Progenitor cell of endocrine pancreas (in vitro differentiated cells): ENCODE data around the gene ACCSL. TPM values are rescaled to one million over a fixed set of nuclear protein-coding genes. Genes with fewer than 3 reads are reported as not detected.

ENCODE experiments used
- DNase-seq: peaks from one replicate; pipeline ENCODE4 v3.0.0; 2021; ENCODE audit warnings: low spot score; ENCODE audit not compliant: unreplicated experiment
- H3K27ac Mint-ChIP-seq: 2 replicates; pipeline ENCODE4 v1.8.0; 2021; ENCODE audit warnings: mild to moderate bottlenecking, moderate library complexity, mixed read lengths
- H3K27me3 Mint-ChIP-seq: 2 replicates; pipeline ENCODE4 v1.8.0; 2021; ENCODE audit warnings: mixed read lengths
- H3K36me3 Mint-ChIP-seq: 2 replicates; pipeline ENCODE4 v1.8.0; 2022; ENCODE audit warnings: mixed read lengths; ENCODE audit not compliant: insufficient read depth
- H3K4me1 Mint-ChIP-seq: 2 replicates; pipeline ENCODE4 v1.8.0; 2021; ENCODE audit warnings: low read depth, mixed read lengths
- H3K4me3 Mint-ChIP-seq: 2 replicates; pipeline ENCODE4 v1.8.0; 2021; ENCODE audit warnings: low read depth, mild to moderate bottlenecking, moderate library complexity, mixed read lengths
- H3K9me3 Mint-ChIP-seq: 2 replicates; pipeline ENCODE4 v1.8.0; 2021; ENCODE audit warnings: low read depth, mixed read lengths
- CTCF ChIP-seq: fragments of 200-600 bp; sonication (generic); IDR thresholded peaks from one replicate; pipeline ENCODE4 v1.5.0; 2021; ENCODE audit warnings: antibody characterized with exemption, mild to moderate bottlenecking; ENCODE audit not compliant: unreplicated experiment
- total RNA-seq: library from RNA; stranded (reverse); gene quantifications from 2 replicates; pipeline ENCODE4 v1.2.1, GENCODE V29; 2021

The ACCSL gene
- total RNA-seq, 1 donor from 2014 or later: not detected

GRCh38 chr11:44043157-44043556 lies 4.6 kb upstream of the ACCSL start:
- no peak for DNase-seq
- no peaks in the 10 kb centered on the region for H3K4me1 Mint-ChIP-seq
- H3K27me3 Mint-ChIP-seq: peaks cover 28% of the 10 kb centered on the region
- no peaks in the 10 kb centered on the region for H3K36me3 Mint-ChIP-seq
- no peak for TF ChIP-seq CTCF
- no peak overlapping the region for H3K4me3 Mint-ChIP-seq
- no peak overlapping the region for H3K27ac Mint-ChIP-seq
- H3K9me3 Mint-ChIP-seq: peaks cover 7% of the 10 kb centered on the region

GRCh38 chr11:44046182-44046581 lies 1.6 kb upstream of the ACCSL start:
- no peak for TF ChIP-seq CTCF
- peaks cover 19% of the 10 kb centered on the region for H3K27me3 Mint-ChIP-seq
- H3K4me3 Mint-ChIP-seq: no peak overlapping the region
- H3K4me1 Mint-ChIP-seq: no peaks in the 10 kb centered on the region
- no peak for DNase-seq
- H3K27ac Mint-ChIP-seq: no peak overlapping the region
- H3K9me3 Mint-ChIP-seq: peaks cover 3% of the 10 kb centered on the region
- H3K36me3 Mint-ChIP-seq: no peaks in the 10 kb centered on the region

GRCh38 chr11:44047298-44047697 lies 483 bp upstream of the ACCSL start:
- DNase-seq: no peak
- no peak overlapping the region for H3K27ac Mint-ChIP-seq
- peaks cover 19% of the 10 kb centered on the region for H3K27me3 Mint-ChIP-seq
- TF ChIP-seq CTCF: no peak
- no peaks in the 10 kb centered on the region for H3K36me3 Mint-ChIP-seq
- H3K4me3 Mint-ChIP-seq: no peak overlapping the region
- H3K9me3 Mint-ChIP-seq: no peaks in the 10 kb centered on the region
- H3K4me1 Mint-ChIP-seq: no peaks in the 10 kb centered on the region

GRCh38 chr11:44049832-44050231 lies 2.1 kb downstream of the ACCSL start:
- Mint-ChIP-seq H3K27ac (no peak overlapping the region), H3K27me3 (peaks cover 14% of the 10 kb centered on the region), H3K4me1 (no peaks in the 10 kb centered on the region), H3K9me3 (no peaks in the 10 kb centered on the region), H3K36me3 (no peaks in the 10 kb centered on the region), H3K4me3 (no peak overlapping the region)
- TF ChIP-seq CTCF: no peak
- DNase-seq: no peak

GRCh38 chr11:44051171-44051570 lies 3.4 kb downstream of the ACCSL start:
- H3K36me3 Mint-ChIP-seq: no peaks in the 10 kb centered on the region
- no peak for DNase-seq
- H3K27ac Mint-ChIP-seq: no peak overlapping the region
- H3K9me3 Mint-ChIP-seq: no peaks in the 10 kb centered on the region
- H3K4me3 Mint-ChIP-seq: no peak overlapping the region
- TF ChIP-seq CTCF: no peak
- peaks cover 16% of the 10 kb centered on the region for H3K27me3 Mint-ChIP-seq
- no peaks in the 10 kb centered on the region for H3K4me1 Mint-ChIP-seq

GRCh38 chr11:44057340-44057739 lies 9.6 kb downstream of the ACCSL start:
- H3K36me3 Mint-ChIP-seq: no peaks in the 10 kb centered on the region
- no peak overlapping the region for H3K4me3 Mint-ChIP-seq
- DNase-seq: no peak
- no peak for TF ChIP-seq CTCF
- peaks cover 26% of the 10 kb centered on the region for H3K27me3 Mint-ChIP-seq
- H3K9me3 Mint-ChIP-seq: no peaks in the 10 kb centered on the region
- H3K27ac Mint-ChIP-seq: no peak overlapping the region
- no peaks in the 10 kb centered on the region for H3K4me1 Mint-ChIP-seq
